Measurements from ENCODE around the gene CD4.
"Not testable (repeated sequence)": the region's sequence is repeated elsewhere in the genome, so short reads cannot be mapped to it uniquely, and the experiment has no call there.

CD4 gene

GRCh38 chr12:6849976-6850560 lies 60.7 kb downstream of the CD4 start:
- no peak for DNase-seq

GRCh38 chr12:6850796-6851152 lies 61.4 kb downstream of the CD4 start:
- no peak for DNase-seq

DNA sequence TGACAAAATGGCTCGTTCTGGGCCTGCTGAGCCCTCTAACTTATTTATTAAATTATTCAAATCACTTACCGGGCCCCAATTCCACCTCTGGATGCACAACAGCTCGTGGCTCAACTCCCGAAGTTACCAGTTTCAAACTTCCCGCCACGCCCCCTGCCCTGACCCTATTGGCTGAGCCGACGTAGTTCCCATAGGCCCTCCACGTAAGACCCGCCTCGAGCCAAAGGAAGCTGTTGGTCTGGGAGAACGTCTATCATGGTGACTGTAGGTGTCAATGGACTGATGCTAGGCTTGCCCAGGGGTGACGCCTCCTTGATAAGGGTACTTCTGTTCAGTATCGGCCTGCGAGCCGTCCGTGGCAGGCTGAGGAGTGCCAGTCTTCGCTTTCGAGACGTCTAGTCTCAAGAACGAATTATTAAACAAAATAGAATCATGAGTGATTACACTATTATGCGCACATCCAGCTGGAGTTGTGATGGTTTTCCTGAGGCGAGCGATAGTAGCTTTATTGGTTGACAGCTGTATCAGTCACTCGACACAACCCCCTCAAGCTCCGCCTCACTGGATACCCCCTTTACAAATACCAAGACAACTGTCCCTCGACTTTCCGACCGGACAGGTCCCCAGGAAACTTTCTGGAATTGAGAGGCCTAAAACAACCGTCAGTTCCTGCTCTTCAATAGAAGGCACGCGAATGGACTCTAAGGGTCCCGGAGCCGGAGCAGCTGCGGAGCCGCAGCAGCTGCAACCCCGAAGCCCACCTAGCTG lies 62.0 kb downstream of the CD4 start, which contains the start of gene CDCA3:
Gene CDCA3, minus strand, starts transcription at position 134 of the 768 bp plus-strand sequence. CDS start 334 bp downstream, outside the sequence.
- DNase-seq, result peak; percentile 77

- peak; percentile 89 for DNase-seq
Measured at GRCh38 chr12:6851921-6852650, 62.8 kb downstream of the CD4 start, which contains the start of gene USP5. Gene USP5, plus strand, starts transcription at chr12:6852150. Its CDS starts 30 bp downstream, at chr12:6852180.

GRCh38 chr12:6852651-6853354 lies 63.5 kb downstream of the CD4 start:
- no peak for DNase-seq

DNA sequence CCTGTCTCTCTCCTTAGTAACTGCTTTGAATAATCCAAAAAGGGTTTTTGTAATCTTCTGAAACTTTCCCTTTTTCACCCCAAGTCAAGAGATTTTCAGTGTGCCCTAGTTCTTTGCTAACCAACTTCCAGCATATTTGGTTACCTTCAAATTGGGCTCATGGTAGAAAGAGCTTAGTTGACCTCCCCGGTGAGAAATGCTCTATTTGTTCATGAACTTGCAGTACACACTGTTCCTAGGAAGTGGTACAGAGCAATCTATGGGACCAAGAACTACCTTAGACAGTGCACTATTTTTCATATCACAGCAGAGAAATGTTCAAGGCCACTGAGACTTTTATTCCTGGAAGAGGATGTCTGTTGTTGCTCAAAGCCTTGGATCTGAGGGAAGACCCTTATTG lies 64.3 kb downstream of the CD4 start:
- no peak for DNase-seq

GRCh38 chr12:6854036-6854435 lies 64.7 kb downstream of the CD4 start:
- DNase-seq, result no peak

- no peak for DNase-seq
Measured at GRCh38 chr12:6855322-6855721, 66.0 kb downstream of the CD4 start.

DNA sequence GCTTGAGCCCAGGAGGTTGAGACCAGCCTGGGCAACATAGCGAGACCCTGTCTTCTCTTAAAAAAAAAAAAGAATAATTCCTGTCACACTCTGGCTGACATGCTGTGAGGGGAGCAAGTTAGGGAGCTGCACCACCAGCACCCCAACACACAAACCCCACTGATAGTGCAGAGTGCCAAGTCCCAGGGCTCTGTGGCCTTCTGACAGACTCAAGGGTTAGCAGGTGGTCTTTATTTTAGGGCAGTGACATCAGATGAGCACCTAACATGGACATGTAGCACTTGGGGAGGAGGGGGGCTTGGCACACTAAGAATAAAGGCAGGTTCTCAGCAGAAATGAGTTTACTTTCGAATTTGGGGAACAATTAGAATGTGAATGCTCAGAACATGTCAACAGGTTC lies 69.5 kb downstream of the CD4 start:
- DNase-seq, result no peak

- no peak for DNase-seq
Measured at GRCh38 chr12:6860116-6860515, 70.8 kb downstream of the CD4 start.

- no peak for DNase-seq
Measured at GRCh38 chr12:6860942-6861341, 71.6 kb downstream of the CD4 start.

GRCh38 chr12:6861391-6861790 lies 72.1 kb downstream of the CD4 start:
- DNase-seq, result no peak

DNA sequence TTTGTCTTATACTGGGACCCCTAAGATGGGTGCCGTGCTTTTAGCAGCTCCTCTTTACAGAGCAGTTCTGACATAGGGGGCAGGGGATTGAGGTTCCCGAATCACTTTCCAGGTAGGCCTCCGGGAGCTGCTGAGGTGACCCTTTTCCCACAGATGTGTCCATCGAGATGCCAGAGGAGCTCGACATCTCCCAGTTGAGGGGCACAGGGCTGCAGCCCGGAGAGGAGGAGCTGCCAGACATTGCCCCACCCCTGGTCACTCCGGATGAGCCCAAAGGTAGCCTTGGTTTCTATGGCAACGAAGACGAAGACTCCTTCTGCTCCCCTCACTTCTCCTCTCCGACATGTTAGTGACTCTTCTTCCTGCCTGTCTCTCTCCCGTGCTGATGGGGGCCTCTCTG lies 73.7 kb downstream of the CD4 start:
- no peak for DNase-seq

GRCh38 chr12:6863586-6864321 lies 74.4 kb downstream of the CD4 start:
- no peak for DNase-seq

GRCh38 chr12:6865307-6865706 lies 76.0 kb downstream of the CD4 start:
- not testable (repeated sequence) for DNase-seq

DNA sequence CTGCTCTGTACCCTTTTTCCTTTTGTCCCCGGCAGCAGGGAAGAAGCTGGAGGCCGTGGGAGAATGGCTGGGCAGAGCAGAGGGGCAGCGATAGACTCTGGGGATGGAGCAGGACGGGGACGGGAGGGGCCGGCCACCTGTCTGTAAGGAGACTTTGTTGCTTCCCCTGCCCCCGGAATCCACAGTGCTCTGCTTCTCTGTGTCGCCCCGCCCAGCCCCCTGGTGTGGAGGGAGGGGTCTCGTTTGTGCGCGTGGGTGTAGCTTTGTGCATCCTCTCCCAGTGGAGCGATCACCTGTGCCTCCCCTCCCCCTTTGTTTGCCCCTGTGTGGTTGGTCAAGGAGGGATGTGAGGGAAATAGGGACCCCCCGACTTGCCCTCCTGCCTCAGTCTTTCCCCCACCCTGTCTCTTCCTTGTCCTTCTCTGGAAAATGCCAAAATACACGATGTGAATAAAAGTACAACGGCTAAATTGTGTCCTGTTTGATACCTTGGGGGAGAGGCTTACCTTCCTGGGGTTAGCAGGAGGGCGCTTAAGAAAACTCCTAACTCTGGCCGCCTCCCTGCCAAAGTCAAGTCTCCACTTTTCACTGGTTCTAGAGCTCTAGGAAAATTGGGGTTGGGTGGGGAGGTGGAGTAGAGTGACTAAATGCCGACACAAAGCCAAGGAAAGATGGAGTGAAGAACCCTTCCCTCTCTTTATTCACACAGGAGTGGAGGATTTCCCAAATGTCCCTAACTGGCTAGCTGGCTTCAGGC lies 77.0 kb downstream of the CD4 start:
- DNase-seq, result no peak

DNA sequence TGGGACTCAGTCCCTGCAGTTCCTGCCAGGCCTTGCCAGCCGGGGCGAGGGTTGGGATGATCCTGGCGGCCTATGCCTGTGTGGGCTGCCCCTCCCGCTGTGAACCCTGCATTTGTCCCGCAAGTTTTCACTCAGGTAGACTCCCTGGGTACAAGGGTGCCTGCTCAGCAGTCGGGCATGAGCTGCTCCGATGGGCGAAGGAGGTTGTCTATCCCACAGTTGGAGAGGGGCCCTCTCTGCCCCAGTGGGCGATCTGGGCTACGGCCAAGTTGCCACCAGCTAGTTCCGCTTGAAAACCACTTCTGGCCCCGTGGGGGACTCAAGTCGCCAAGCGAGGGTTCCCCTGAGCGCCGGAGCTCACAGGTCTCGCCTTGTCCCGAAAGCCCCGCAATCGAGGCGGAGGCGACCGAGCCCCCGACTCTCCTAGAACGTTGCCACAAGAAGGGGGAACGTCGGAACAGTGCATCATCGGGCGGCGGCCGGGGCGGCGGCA lies 77.6 kb downstream of the CD4 start:
- DNase-seq, result no peak

GRCh38 chr12:6867413-6868210 lies 78.3 kb downstream of the CD4 start, which contains the start of gene TPI1:
Gene TPI1, plus strand, starts transcription at chr12:6867531. Its CDS starts 36 bp downstream, at chr12:6867567.
- no peak for DNase-seq

- no peak for DNase-seq
Measured at GRCh38 chr12:6868211-6869048, 79.1 kb downstream of the CD4 start.

Data from SHP77 treated with DMSO at 0.1 percent for 48 hours (cell line).